IPS-15b (cell line): ENCODE results near the gene GXYLT1.
"Not testable (repeated sequence)": the region's sequence is repeated elsewhere in the genome, so short reads cannot be mapped to it uniquely, and the experiment has no call there.

ENCODE experiments used
- H3K27me3 ChIP-seq: one replicate; pipeline ENCODE4 v1.6.1; 2013; ENCODE audit warnings: low read length; ENCODE audit not compliant: control insufficient read depth, insufficient read depth
- H3K36me3 ChIP-seq: one replicate; pipeline ENCODE4 v1.6.1; 2013; ENCODE audit warnings: low read length; ENCODE audit not compliant: control insufficient read depth, insufficient read depth
- H3K4me1 ChIP-seq: one replicate; pipeline ENCODE4 v1.6.1; 2013; ENCODE audit warnings: mild to moderate bottlenecking, low read length; ENCODE audit not compliant: control insufficient read depth, insufficient read depth
- H3K4me3 ChIP-seq: one replicate; pipeline ENCODE4 v1.5.1; 2013; ENCODE audit warnings: low read depth, low read length
- H3K9ac ChIP-seq: one replicate; pipeline ENCODE4 v1.6.1; 2013; ENCODE audit warnings: low read depth, mild to moderate bottlenecking, low read length
- H3K9me3 ChIP-seq: one replicate; pipeline ENCODE4 v1.6.1; 2013; ENCODE audit warnings: mild to moderate bottlenecking, low read length; ENCODE audit not compliant: control insufficient read depth, insufficient read depth

The GXYLT1 gene

GRCh38 chr12:42118136-42118879, 26.4 kb downstream of the GXYLT1 start:
- no peak overlapping the region for H3K9ac ChIP-seq
- no peaks in the 10 kb centered on the region for H3K9me3 ChIP-seq
- no peaks in the 10 kb centered on the region for H3K36me3 ChIP-seq
- H3K4me1 ChIP-seq, result no peaks in the 10 kb centered on the region
- no peak overlapping the region for H3K4me3 ChIP-seq
- no peaks in the 10 kb centered on the region for H3K27me3 ChIP-seq

DNA sequence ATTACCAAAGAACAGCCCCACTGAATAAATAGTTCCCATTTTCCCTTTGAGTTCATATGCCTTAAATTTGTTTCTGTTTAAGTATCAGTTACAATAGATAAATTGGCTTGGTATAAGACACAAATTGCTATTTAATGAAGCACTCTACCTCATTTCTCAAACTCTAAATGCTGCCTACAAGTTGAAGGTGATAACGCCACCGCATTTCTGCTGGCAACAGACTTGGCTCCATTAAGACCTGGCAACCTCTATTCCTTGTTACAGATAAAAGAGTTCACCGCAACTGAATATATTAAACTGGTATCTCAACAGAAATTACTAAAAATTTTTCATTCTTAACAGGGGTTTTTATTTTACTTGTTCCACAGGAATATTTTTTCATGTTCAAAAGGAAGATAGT, 35.6 kb downstream of the GXYLT1 start:
- no peaks in the 10 kb centered on the region for H3K36me3 ChIP-seq
- no peak overlapping the region for H3K9ac ChIP-seq
- H3K4me1 ChIP-seq, result no peaks in the 10 kb centered on the region
- no peaks in the 10 kb centered on the region for H3K27me3 ChIP-seq
- H3K4me3 ChIP-seq, result no peak overlapping the region
- H3K9me3 ChIP-seq, result no peaks in the 10 kb centered on the region

DNA sequence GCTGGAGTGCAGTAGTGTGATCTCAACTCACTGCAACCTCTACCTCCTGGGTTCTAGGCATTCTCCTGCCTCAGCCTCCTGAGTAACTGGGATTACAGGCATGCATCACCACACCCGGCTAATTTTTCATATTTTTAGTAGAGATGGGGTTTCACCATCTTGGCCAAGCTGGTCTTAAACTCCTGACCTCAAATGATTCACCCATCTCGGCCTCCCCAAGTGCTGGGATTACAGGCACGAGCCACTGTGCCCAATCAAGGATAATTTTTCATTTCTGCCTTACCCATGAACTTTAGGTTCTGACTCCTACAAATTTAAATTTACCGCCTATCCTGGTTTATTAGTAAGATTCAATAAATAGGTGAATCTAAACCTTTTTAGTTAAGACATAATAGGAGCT, 37.9 kb downstream of the GXYLT1 start:
- not testable (repeated sequence) for H3K36me3 ChIP-seq, H3K4me3 ChIP-seq, H3K9ac ChIP-seq, H3K27me3 ChIP-seq, H3K9me3 ChIP-seq, H3K4me1 ChIP-seq

DNA sequence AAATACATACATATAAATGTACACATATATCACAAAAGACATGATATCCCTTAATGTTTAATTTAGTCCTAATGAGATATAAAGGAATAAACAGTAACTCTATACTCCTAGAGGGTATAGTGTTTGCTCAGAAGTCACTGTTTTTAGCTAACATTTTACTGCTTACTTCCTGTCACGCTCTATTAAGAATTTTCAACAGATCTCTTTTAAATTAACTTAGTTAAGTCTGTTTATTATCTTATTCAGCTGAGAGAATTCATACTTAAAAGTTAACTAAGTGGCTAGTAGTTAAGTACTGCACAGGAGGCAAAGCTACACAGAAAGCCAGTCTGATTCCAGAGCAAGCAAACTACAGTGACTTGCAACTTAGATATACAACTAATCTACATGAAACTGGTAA, 39.9 kb downstream of the GXYLT1 start:
- no peaks in the 10 kb centered on the region for H3K9me3 ChIP-seq
- H3K27me3 ChIP-seq, result no peaks in the 10 kb centered on the region
- no peaks in the 10 kb centered on the region for H3K36me3 ChIP-seq
- no peak overlapping the region for H3K4me3 ChIP-seq
- no peaks in the 10 kb centered on the region for H3K4me1 ChIP-seq
- H3K9ac ChIP-seq, result no peak overlapping the region

DNA sequence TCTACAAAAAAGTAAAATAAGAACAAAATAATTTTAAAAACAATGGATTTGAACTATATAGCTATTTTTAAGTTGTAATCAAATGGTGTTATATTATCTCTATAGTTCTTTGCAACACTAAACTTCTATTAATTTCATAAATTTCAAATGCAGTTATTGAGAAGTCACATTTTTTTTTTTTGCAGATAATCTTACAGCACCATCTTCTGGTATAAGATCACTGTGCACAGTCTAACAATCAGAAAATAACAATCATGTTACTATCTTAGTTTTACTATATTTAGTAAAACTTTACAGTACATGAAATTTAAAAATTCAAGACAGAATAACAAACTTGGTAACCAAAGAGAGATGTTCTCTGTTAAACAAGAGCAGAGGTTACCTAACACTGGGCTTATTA, 40.6 kb downstream of the GXYLT1 start:
- H3K4me3 ChIP-seq, result no peak overlapping the region

DNA sequence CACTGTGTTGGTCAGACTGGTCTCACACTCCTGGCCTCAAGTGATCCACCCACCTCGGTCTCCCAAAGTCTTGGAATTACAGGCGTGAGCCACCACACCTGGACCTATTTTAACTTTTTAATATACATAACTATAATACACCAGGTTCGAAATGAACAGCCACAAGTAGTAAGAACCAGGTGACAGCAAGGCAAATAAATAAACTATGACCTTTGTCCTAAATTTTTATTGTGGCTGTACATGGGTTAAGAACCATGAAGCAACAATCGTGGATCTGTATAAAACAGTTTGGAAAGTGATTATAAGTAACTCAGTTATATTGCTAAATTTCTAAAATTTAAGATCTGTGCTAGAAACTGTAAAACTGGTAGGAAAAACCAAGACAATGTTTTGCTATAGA, 41.5 kb downstream of the GXYLT1 start:
- Histone ChIP-seq H3K36me3 (no peaks in the 10 kb centered on the region), H3K4me1 (no peaks in the 10 kb centered on the region), H3K27me3 (no peaks in the 10 kb centered on the region), H3K9me3 (no peaks in the 10 kb centered on the region), H3K9ac (no peak overlapping the region), H3K4me3 (no peak overlapping the region)

More for the DNA sequence above, 40.6 kb downstream of the GXYLT1 start:
- Histone ChIP-seq H3K4me1 (no peaks in the 10 kb centered on the region), H3K9ac (no peak overlapping the region), H3K36me3 (no peaks in the 10 kb centered on the region), H3K9me3 (no peaks in the 10 kb centered on the region), H3K27me3 (no peaks in the 10 kb centered on the region)

DNA sequence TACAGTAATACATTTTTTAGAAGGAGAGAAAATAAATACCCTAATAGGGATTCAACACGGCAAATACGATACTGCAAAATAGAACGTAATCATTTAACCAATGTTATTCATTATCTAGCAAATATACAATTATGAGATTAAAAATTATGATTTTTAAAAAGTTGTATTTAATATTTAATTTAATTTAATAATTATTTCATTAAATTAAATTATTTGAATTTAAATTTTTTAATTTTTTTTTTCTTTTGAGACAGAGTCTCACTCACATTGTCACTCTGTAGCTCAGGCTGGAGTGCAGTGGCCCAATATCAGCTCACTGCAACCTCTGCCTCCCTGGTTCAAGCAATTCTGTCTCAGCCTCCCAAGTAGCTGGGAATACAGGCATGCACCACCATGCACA, 42.0 kb downstream of the GXYLT1 start:
- Histone ChIP-seq H3K4me1 (no peaks in the 10 kb centered on the region), H3K36me3 (no peaks in the 10 kb centered on the region), H3K4me3 (no peak overlapping the region), H3K9ac (no peak overlapping the region), H3K9me3 (no peaks in the 10 kb centered on the region), H3K27me3 (no peaks in the 10 kb centered on the region)

- no peaks in the 10 kb centered on the region for H3K4me1 ChIP-seq
- H3K36me3 ChIP-seq, result no peaks in the 10 kb centered on the region
- no peaks in the 10 kb centered on the region for H3K9me3 ChIP-seq
- H3K4me3 ChIP-seq, result no peak overlapping the region
- H3K27me3 ChIP-seq, result no peaks in the 10 kb centered on the region
- H3K9ac ChIP-seq, result no peak overlapping the region
These were observed 45.2 kb downstream of the GXYLT1 start for GRCh38 chr12:42099433-42099832.

DNA sequence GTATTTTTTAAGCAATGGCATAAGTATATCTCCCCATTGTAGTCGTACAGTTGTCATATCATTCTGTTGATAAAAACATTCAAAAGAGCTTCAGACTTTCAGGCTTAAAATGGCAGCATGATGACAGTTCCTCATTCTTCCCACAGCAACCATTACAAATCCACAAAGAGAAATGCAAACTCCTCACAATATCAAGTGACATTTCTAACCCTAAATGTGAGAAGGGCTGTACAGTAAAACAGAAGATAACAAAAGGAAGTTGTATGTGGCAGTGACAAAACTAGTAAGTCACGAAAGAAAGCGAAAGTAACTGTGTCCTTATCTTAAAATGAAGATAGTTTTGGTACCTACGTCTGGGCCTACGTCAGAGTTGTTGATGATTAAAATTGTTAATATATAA, 46.7 kb downstream of the GXYLT1 start:
- Histone ChIP-seq H3K36me3 (no peaks in the 10 kb centered on the region), H3K9ac (no peak overlapping the region), H3K27me3 (no peaks in the 10 kb centered on the region), H3K9me3 (no peaks in the 10 kb centered on the region), H3K4me1 (no peaks in the 10 kb centered on the region), H3K4me3 (no peak overlapping the region)

DNA sequence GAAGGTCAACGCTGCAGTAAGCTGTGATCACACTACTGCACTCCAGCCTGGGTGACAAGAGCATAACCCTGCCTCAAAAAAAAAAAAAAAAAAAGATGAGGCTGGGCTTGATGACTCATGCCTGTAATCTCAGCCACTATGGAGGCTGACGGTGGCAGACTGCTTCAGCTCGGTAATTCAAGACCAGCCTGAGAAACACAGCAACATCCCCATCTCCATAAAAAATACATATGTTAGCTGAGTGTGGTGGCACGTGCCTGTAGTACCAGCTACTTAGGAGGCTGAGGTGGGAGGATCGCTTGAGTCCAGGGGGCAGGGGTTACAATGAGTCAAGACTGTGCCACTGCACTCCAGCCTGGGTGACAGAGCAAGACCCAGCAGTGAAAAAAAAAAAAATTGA, 50.4 kb downstream of the GXYLT1 start:
- no peaks in the 10 kb centered on the region for H3K9me3 ChIP-seq
- H3K36me3 ChIP-seq, result no peaks in the 10 kb centered on the region
- H3K27me3 ChIP-seq, result no peaks in the 10 kb centered on the region
- H3K4me1 ChIP-seq, result no peaks in the 10 kb centered on the region
- no peak overlapping the region for H3K4me3 ChIP-seq
- H3K9ac ChIP-seq, result no peak overlapping the region

DNA sequence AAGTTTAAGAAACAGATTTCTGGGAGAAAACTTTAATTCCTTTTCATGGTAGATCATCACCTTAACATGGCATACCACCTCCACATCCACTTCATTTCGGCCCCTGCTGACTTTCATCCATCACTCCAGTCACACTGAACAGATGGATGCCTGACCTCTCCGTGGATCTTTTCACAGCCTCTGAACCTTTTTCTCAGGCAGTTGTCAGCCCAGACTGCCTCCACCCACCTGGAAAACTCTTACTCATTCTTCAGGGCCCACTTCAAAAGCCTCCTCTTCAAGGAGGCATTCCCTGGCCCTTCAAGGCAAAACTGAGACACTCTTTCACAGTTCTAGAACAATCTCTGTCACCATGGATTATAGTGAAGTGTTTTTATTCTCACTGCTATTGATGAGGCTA, 52.9 kb downstream of the GXYLT1 start:
- Histone ChIP-seq H3K9me3 (no peaks in the 10 kb centered on the region), H3K27me3 (no peaks in the 10 kb centered on the region), H3K4me1 (no peaks in the 10 kb centered on the region), H3K36me3 (no peaks in the 10 kb centered on the region), H3K4me3 (no peak overlapping the region), H3K9ac (no peak overlapping the region)

GRCh38 chr12:42090899-42091298, 53.8 kb downstream of the GXYLT1 start:
- no peak overlapping the region for H3K4me3 ChIP-seq
- no peaks in the 10 kb centered on the region for H3K36me3 ChIP-seq
- no peaks in the 10 kb centered on the region for H3K27me3 ChIP-seq
- no peak overlapping the region for H3K9ac ChIP-seq
- H3K4me1 ChIP-seq, result no peaks in the 10 kb centered on the region
- H3K9me3 ChIP-seq, result no peaks in the 10 kb centered on the region
